IMR-90 (cell line): ENCODE data around the gene CLTA. TPM values are rescaled to one million over a fixed set of nuclear protein-coding genes. Genes with fewer than 3 reads are reported as not detected.
"Not testable (repeated sequence)": the region's sequence is repeated elsewhere in the genome, so short reads cannot be mapped to it uniquely, and the experiment has no call there.

Experiments
- ATAC-seq: fragments of 200-7000 bp; cut with Tn5 transposase; 2 replicates; pipeline ENCODE4 v1.9.1; 2020; ENCODE audit warnings: low read depth, mild to moderate bottlenecking, moderate library complexity
- BruUV-seq: library from RNA; stranded (reverse); fragments of 400-500 nt; replicated peaks from 2 replicates; lab custom pipeline; 2021; lab: Mats Ljungman, UMichigan
- CTCF ChIA-PET: fragments of 300-600 bp; formaldehyde crosslinking; extraction: SDS; loops from one replicate; lab custom pipeline; 2021; ENCODE audit warnings: antibody characterized with exemption; lab: Yijun Ruan, JAX
- POLR2A ChIA-PET: fragments of 300-600 bp; sonication (Branson Sonifier 250); formaldehyde crosslinking; loops from one replicate; lab custom pipeline; 2022; ENCODE audit warnings: antibody characterized with exemption; ENCODE audit not compliant: unreplicated experiment; lab: Charles Lee
- DNase-seq: peaks from one replicate; pipeline ENCODE4 v3.0.0; 2013
- H2AFZ ChIP-seq: replicated peaks from 2 replicates; pipeline ENCODE3; 2013; ENCODE audit warnings: low read length, mild to moderate bottlenecking; ENCODE audit not compliant: poor library complexity
- H2AK5ac ChIP-seq: 2 replicates; pipeline ENCODE4 v1.6.1; 2013; ENCODE audit warnings: low read depth, low read length, inconsistent platforms
- H2AK9ac ChIP-seq: replicated peaks from 2 replicates; pipeline ENCODE3; 2013; ENCODE audit warnings: mild to moderate bottlenecking, low read depth, low read length, moderate library complexity; ENCODE audit not compliant: poor library complexity
- H2BK120ac ChIP-seq: 2 replicates; pipeline ENCODE4 v1.6.1; 2013; ENCODE audit warnings: low read depth, low read length, inconsistent platforms
- H2BK15ac ChIP-seq: 3 replicates; pipeline ENCODE4 v1.6.1; 2013; ENCODE audit warnings: low read depth, low read length, inconsistent platforms
- H2BK20ac ChIP-seq: 2 replicates; pipeline ENCODE4 v1.6.1; 2013; ENCODE audit warnings: low read depth, mild to moderate bottlenecking, inconsistent platforms, low read length, moderate library complexity
- H2BK5ac ChIP-seq: 2 replicates; pipeline ENCODE4 v1.6.1; 2013; ENCODE audit warnings: mild to moderate bottlenecking, low read depth, low read length, inconsistent platforms; ENCODE audit not compliant: poor library complexity, severe bottlenecking
- H3K14ac ChIP-seq: replicated peaks from 2 replicates; pipeline ENCODE4 v1.6.1; 2013; ENCODE audit warnings: low read depth, low read length, inconsistent platforms
- H3K18ac ChIP-seq: 2 replicates; pipeline ENCODE4 v1.6.1; 2013; ENCODE audit warnings: low read depth, low read length, control low read depth
- H3K23ac ChIP-seq: 2 replicates; pipeline ENCODE4 v1.6.1; 2013; ENCODE audit warnings: low read depth, low read length, inconsistent platforms
- H3K27ac ChIP-seq: 2 replicates; pipeline ENCODE4 v1.5.1; 2013; ENCODE audit warnings: mild to moderate bottlenecking, control low read depth, low read length; ENCODE audit not compliant: insufficient read depth
- H3K27me3 ChIP-seq: 2 replicates; pipeline ENCODE4 v1.6.1; 2013; ENCODE audit warnings: low read length; ENCODE audit not compliant: control insufficient read depth, insufficient read depth
- H3K36me3 ChIP-seq: 2 replicates; pipeline ENCODE4 v1.6.1; 2013; ENCODE audit warnings: low read length, mixed read lengths; ENCODE audit not compliant: control insufficient read depth, insufficient read depth
- H3K4ac ChIP-seq: 2 replicates; pipeline ENCODE4 v1.6.1; 2013; ENCODE audit warnings: low read depth, low read length, inconsistent platforms
- H3K4me1 ChIP-seq: 2 replicates; pipeline ENCODE4 v1.6.1; 2013; ENCODE audit warnings: low read length, mixed read lengths; ENCODE audit not compliant: control insufficient read depth, insufficient read depth
- H3K4me2 ChIP-seq: 2 replicates; pipeline ENCODE4 v1.6.1; 2013; ENCODE audit warnings: low read depth, mild to moderate bottlenecking, control low read depth, low read length, moderate library complexity
- H3K4me3 ChIP-seq: 2 replicates; pipeline ENCODE4 v1.5.1; 2013; ENCODE audit warnings: low read depth, mild to moderate bottlenecking, control low read depth, low read length, moderate library complexity; ENCODE audit not compliant: insufficient read depth
- H3K56ac ChIP-seq: 2 replicates; pipeline ENCODE4 v1.6.1; 2013; ENCODE audit warnings: low read length, inconsistent platforms; ENCODE audit not compliant: insufficient read depth; ENCODE audit errors: extremely low read depth
- H3K79me1 ChIP-seq, 2 experiments: 2 replicates each; pipeline ENCODE4 v1.6.1; 2013; ENCODE audit warnings: low read length in 2 of 2, inconsistent platforms in 1 of 2, low read depth in 1 of 2
- H3K9ac ChIP-seq: 2 replicates; pipeline ENCODE4 v1.6.1; 2013; ENCODE audit warnings: low read depth, low read length, control low read depth
- H3K9me1 ChIP-seq: 2 replicates; pipeline ENCODE4 v1.6.1; 2013; ENCODE audit warnings: low read length, inconsistent platforms; ENCODE audit not compliant: insufficient read depth
- H3K9me3 ChIP-seq: 2 replicates; pipeline ENCODE4 v1.6.1; 2013; ENCODE audit warnings: low read length; ENCODE audit not compliant: control insufficient read depth, insufficient read depth
- H4K20me1 ChIP-seq: 2 replicates; pipeline ENCODE4 v1.6.1; 2013; ENCODE audit warnings: low read length, inconsistent platforms; ENCODE audit not compliant: insufficient read depth
- H4K5ac ChIP-seq: 2 replicates; pipeline ENCODE4 v1.6.1; 2013; ENCODE audit warnings: mild to moderate bottlenecking, low read depth, low read length, control low read depth
- H4K8ac ChIP-seq, 2 experiments: 2 replicates each; pipeline ENCODE4 v1.6.1; 2013; ENCODE audit warnings: low read depth in 2 of 2, low read length in 2 of 2, control low read depth in 1 of 2, inconsistent platforms in 1 of 2
- H4K91ac ChIP-seq: 2 replicates; pipeline ENCODE4 v1.6.1; 2013; ENCODE audit warnings: low read depth, low read length, inconsistent platforms; ENCODE audit not compliant: insufficient read depth
- BHLHE40 ChIP-seq: fragments of 150-350 bp; IDR thresholded peaks from 2 replicates; pipeline ENCODE4 v1.6.1; 2016; ENCODE audit warnings: mild to moderate bottlenecking, low read depth, low read length
- CHD1 ChIP-seq: IDR thresholded peaks from 2 replicates; pipeline ENCODE4 v1.6.1; 2012; ENCODE audit warnings: low read depth, low read length, improper control_type of control experiment
- RFX5 ChIP-seq: IDR thresholded peaks from 2 replicates; pipeline ENCODE4 v1.8.0; 2012; ENCODE audit warnings: low read depth, mild to moderate bottlenecking, low read length, moderate library complexity
- WGBS, 2 experiments: methylation state at CpG; one replicate each; pipeline versions ENCODE4 v1.1.5 to v1.1.7; 2013; ENCODE audit warnings: missing lambda C conversion rate in 2 of 2; ENCODE audit not compliant: insufficient read length in 1 of 2; ENCODE audit errors: extremely low coverage in 2 of 2; 5-methylcytosine and 5-hydroxymethylcytosine counted together
- dilution Hi-C: fragments of 300-500 bp; cut with HindIII; formaldehyde crosslinking; loops from one replicate; pipeline ENCODE4 v1.14.3; 2018; ENCODE audit warnings: low sequenced_read_pairs; ENCODE audit not compliant: unreplicated experiment
- in situ Hi-C: fragments of 300-500 bp; cut with MboI; formaldehyde crosslinking; loops from 3 replicates; pipeline ENCODE4 v1.14.3; 2019; ENCODE audit warnings: low sequenced_read_pairs, inconsistent platforms, mixed read lengths
- intact Hi-C: fragments of 100-400 bp; cut with micrococcal nuclease; formaldehyde crosslinking; loops from 2 replicates; pipeline ENCODE4 v1.10.0; 2022
- polyA plus RNA-seq, 3 experiments: library from polyadenylated mRNA; depleted of rRNA; stranded (reverse); fragments of >200 nt; gene quantifications; 2 replicates each; pipeline ENCODE4 v1.2.3, GENCODE V29; 2012; ENCODE audit warnings: low replicate concordance in 1 of 3
- total RNA-seq: library from RNA; depleted of rRNA; stranded (reverse); fragments of >200 nt; gene quantifications from 2 replicates; pipeline ENCODE4 v1.2.3, GENCODE V29; 2012

CLTA gene
- total and polyA plus RNA-seq, 2 of the 4 experiments (the other 2 are of a cell fraction): 133 to 246 TPM

- no peak overlapping the region for H2BK15ac ChIP-seq
- H3K79me1 ChIP-seq: peaks cover 12 to 25% of the 10 kb centered on the region in 2 experiments; a peak in 3 of 4 replicates
- no peak overlapping the region for H2AK5ac ChIP-seq
- H2AK9ac ChIP-seq: no peak overlapping the region
- H3K14ac ChIP-seq: no peak overlapping the region
- H3K4me2 ChIP-seq: no peak overlapping the region
- no peak overlapping the region for H3K56ac ChIP-seq
- H4K8ac ChIP-seq: no peak overlapping the region
- BruUV-seq: no TSS peak
- peaks cover 3% of the 10 kb centered on the region; the same call in 1 of the 2 replicates for H3K9me1 ChIP-seq
- no peak overlapping the region for H3K9ac ChIP-seq
- no peaks in the 10 kb centered on the region for H3K9me3 ChIP-seq
- POLR2A ChIA-PET: no interaction called here
- TF ChIP-seq RFX5 (no peak), BHLHE40 (no peak), CHD1 (no peak)
- no peak overlapping the region for H2AFZ ChIP-seq
- no peak overlapping the region for H3K18ac ChIP-seq
- H3K36me3 ChIP-seq: peaks cover 23% of the 10 kb centered on the region
- H3K4me1 ChIP-seq: no peaks in the 10 kb centered on the region
- no peak overlapping the region for H3K23ac ChIP-seq
- no peak overlapping the region for H3K4me3 ChIP-seq
- H4K5ac ChIP-seq: no peak overlapping the region
- H2BK20ac ChIP-seq: no peak overlapping the region
- CTCF ChIA-PET: interaction anchor here (1.2 kb wide), 1 partner anchor 275 kb away, joined by 3 read pairs; no protein-coding TSS in a partner anchor
- DNase-seq (no peak), ATAC-seq (no peak)
- intact Hi-C loops (no loop called here), dilution Hi-C loops (no loop called here), in situ Hi-C loops (no loop called here)
- no peaks in the 10 kb centered on the region for H3K27me3 ChIP-seq
- no peak overlapping the region for H4K91ac ChIP-seq
- no peak overlapping the region for H3K4ac ChIP-seq
- WGBS, 2 experiments: no CpG with 5 or more reads among the region's 3 CpGs
- H2BK120ac ChIP-seq: no peak overlapping the region
- H4K20me1 ChIP-seq: no peaks in the 10 kb centered on the region
- no peak overlapping the region for H2BK5ac ChIP-seq
- H3K27ac ChIP-seq: no peak overlapping the region
These were observed 46.5 kb downstream of the CLTA start for GRCh38 chr9:36237230-36237629.

GRCh38 chr9:36239205-36239604, 48.5 kb downstream of the CLTA start:
- H2BK120ac ChIP-seq, H3K9me3 ChIP-seq, H2BK5ac ChIP-seq, H4K91ac ChIP-seq, H2AK9ac ChIP-seq, H2AK5ac ChIP-seq, DNase-seq, H3K27me3 ChIP-seq, ATAC-seq, intact Hi-C loops, H3K9me1 ChIP-seq, H3K56ac ChIP-seq, H2AFZ ChIP-seq, H3K27ac ChIP-seq, CTCF ChIA-PET, H3K9ac ChIP-seq, H4K5ac ChIP-seq, POLR2A ChIA-PET, H3K23ac ChIP-seq, H3K4me3 ChIP-seq, H4K8ac ChIP-seq, H2BK20ac ChIP-seq, in situ Hi-C loops, H3K4me1 ChIP-seq, H3K14ac ChIP-seq, H3K4ac ChIP-seq, BruUV-seq, H2BK15ac ChIP-seq, H3K4me2 ChIP-seq, dilution Hi-C loops, H4K20me1 ChIP-seq, H3K18ac ChIP-seq: not testable (repeated sequence)
- no CpG with 5 or more reads among the region's 7 CpGs for WGBS, 2 experiments
- Histone ChIP-seq H3K36me3 (peaks cover 20% of the 10 kb centered on the region), H3K79me1 (peaks cover 8 to 31% of the 10 kb centered on the region in 2 experiments)
